H9 (cell line): Measurements from ENCODE around the gene PTPRN2. TPM values are rescaled to one million over a fixed set of nuclear protein-coding genes. Genes with fewer than 3 reads are reported as not detected.

Experiments used
- DNase-seq: peaks from one replicate; pipeline ENCODE4 v3.0.0-alpha.2; 2017
- H2AFZ ChIP-seq: one replicate; pipeline ENCODE4 v1.6.1; 2013; ENCODE audit warnings: mild to moderate bottlenecking, low read length, control low read depth, moderate library complexity
- H2AK5ac ChIP-seq: 2 replicates; pipeline ENCODE4 v1.6.1; 2013; ENCODE audit warnings: low read length, control low read depth, mixed read lengths; ENCODE audit not compliant: insufficient read length
- H2BK120ac ChIP-seq: one replicate; pipeline ENCODE4 v1.6.1; 2013; ENCODE audit warnings: low read depth, mild to moderate bottlenecking, low read length, control low read depth, inconsistent platforms; ENCODE audit not compliant: poor library complexity, severe bottlenecking
- H2BK12ac ChIP-seq: 2 replicates; pipeline ENCODE4 v1.6.1; 2013; ENCODE audit warnings: low read length, control low read depth, mixed read lengths, low read depth; ENCODE audit not compliant: insufficient read length
- H2BK15ac ChIP-seq: 2 replicates; pipeline ENCODE4 v1.6.1; 2013; ENCODE audit warnings: low read depth, low read length, control low read depth
- H2BK20ac ChIP-seq: one replicate; pipeline ENCODE4 v1.6.1; 2013; ENCODE audit warnings: low read depth, mild to moderate bottlenecking, low read length, control low read depth, inconsistent platforms; ENCODE audit not compliant: poor library complexity, severe bottlenecking
- H2BK5ac ChIP-seq: 2 replicates; pipeline ENCODE4 v1.6.1; 2013; ENCODE audit warnings: low read length, control low read depth, mixed read lengths; ENCODE audit not compliant: insufficient read length
- H3K14ac ChIP-seq: 2 replicates; pipeline ENCODE4 v1.6.1; 2013; ENCODE audit warnings: low read length, control low read depth; ENCODE audit not compliant: insufficient read depth
- H3K18ac ChIP-seq: 2 replicates; pipeline ENCODE4 v1.6.1; 2013; ENCODE audit warnings: low read depth, mild to moderate bottlenecking, mixed read lengths, low read length, control low read depth; ENCODE audit not compliant: insufficient read length
- H3K23ac ChIP-seq: 2 replicates; pipeline ENCODE4 v1.6.1; 2013; ENCODE audit warnings: low read length, control low read depth, mixed read lengths, low read depth; ENCODE audit not compliant: insufficient read length
- H3K23me2 ChIP-seq: 2 replicates; pipeline ENCODE4 v1.6.1; 2013; ENCODE audit warnings: low read depth, mild to moderate bottlenecking, mixed read lengths, low read length, control low read depth; ENCODE audit not compliant: insufficient read length, poor library complexity, severe bottlenecking
- H3K27ac ChIP-seq: 2 replicates; pipeline ENCODE4 v1.5.1; 2013; ENCODE audit warnings: low read length, control low read depth, mixed read lengths, low read depth; ENCODE audit not compliant: insufficient read length
- H3K27me3 ChIP-seq: 2 replicates; pipeline ENCODE4 v1.6.1; 2013; ENCODE audit warnings: low read length, control low read depth, inconsistent platforms; ENCODE audit not compliant: insufficient read depth
- H3K4ac ChIP-seq: 2 replicates; pipeline ENCODE4 v1.6.1; 2013; ENCODE audit warnings: low read depth, mild to moderate bottlenecking, control low read depth, inconsistent platforms, low read length, moderate library complexity
- H3K4me1 ChIP-seq: 2 replicates; pipeline ENCODE4 v1.6.1; 2013; ENCODE audit warnings: low read length, control low read depth, inconsistent platforms; ENCODE audit not compliant: insufficient read depth
- H3K4me2 ChIP-seq: 2 replicates; pipeline ENCODE4 v1.6.1; 2013; ENCODE audit warnings: low read length, control low read depth, mixed read lengths; ENCODE audit not compliant: insufficient read length, insufficient read depth
- H3K56ac ChIP-seq: 2 replicates; pipeline ENCODE4 v1.6.1; 2013; ENCODE audit warnings: low read depth, mild to moderate bottlenecking, mixed read lengths, low read length, control low read depth; ENCODE audit not compliant: insufficient read length
- H3K79me1 ChIP-seq: 2 replicates; pipeline ENCODE4 v1.6.1; 2013; ENCODE audit warnings: low read depth, mild to moderate bottlenecking, moderate library complexity, low read length, control low read depth, inconsistent platforms; ENCODE audit not compliant: insufficient read depth, poor library complexity, severe bottlenecking
- H3K79me2 ChIP-seq: 2 replicates; pipeline ENCODE4 v1.6.1; 2013; ENCODE audit warnings: low read length, control low read depth, inconsistent platforms; ENCODE audit not compliant: insufficient read depth
- H3K9ac ChIP-seq: 2 replicates; pipeline ENCODE4 v1.6.1; 2013; ENCODE audit warnings: low read length, control low read depth, mixed read lengths; ENCODE audit not compliant: insufficient read length; ENCODE audit errors: extremely low read depth
- H3K9me3 ChIP-seq: one replicate; pipeline ENCODE4 v1.6.1; 2013; ENCODE audit warnings: low read depth, low read length, inconsistent platforms; ENCODE audit not compliant: control insufficient read depth
- H3T11ph ChIP-seq: one replicate; pipeline ENCODE4 v1.6.1; 2013; ENCODE audit warnings: mild to moderate bottlenecking, low read length, control low read depth, inconsistent platforms
- H4K20me1 ChIP-seq: one replicate; pipeline ENCODE4 v1.6.1; 2013; ENCODE audit not compliant: control insufficient read depth, insufficient read length, insufficient read depth
- H4K5ac ChIP-seq: 2 replicates; pipeline ENCODE4 v1.6.1; 2013; ENCODE audit warnings: low read depth, mild to moderate bottlenecking, mixed read lengths, low read length, control low read depth; ENCODE audit not compliant: insufficient read length
- H4K8ac ChIP-seq: replicated peaks from 2 replicates; pipeline ENCODE4 v1.6.1; 2013; ENCODE audit warnings: low read length, control low read depth, mixed read lengths, low read depth; ENCODE audit not compliant: insufficient read length
- H4K91ac ChIP-seq: 2 replicates; pipeline ENCODE4 v1.6.1; 2013; ENCODE audit warnings: low read depth, mild to moderate bottlenecking, moderate library complexity, mixed read lengths, low read length, control low read depth; ENCODE audit not compliant: insufficient read length
- H3K27ac Mint-ChIP-seq, 3 experiments: 2 replicates in 2 of 3; 3 replicates in 1 of 3; pipeline ENCODE4 v1.8.0; 2020 to 2021; ENCODE audit warnings: mixed read lengths in 3 of 3, mild to moderate bottlenecking in 1 of 3, moderate library complexity in 1 of 3
- H3K27me3 Mint-ChIP-seq: 2 replicates; pipeline ENCODE4 v1.8.0; 2021; ENCODE audit warnings: low read depth, mild to moderate bottlenecking, moderate library complexity, mixed read lengths
- H3K36me3 Mint-ChIP-seq, 3 experiments: 2 replicates in 2 of 3; 3 replicates in 1 of 3; pipeline ENCODE4 v1.8.0; 2020 to 2021; ENCODE audit warnings: low read depth in 3 of 3, mixed read lengths in 3 of 3; ENCODE audit not compliant: insufficient read depth in 1 of 3
- H3K4me1 Mint-ChIP-seq, 2 experiments: 2 replicates each; pipeline ENCODE4 v1.8.0; 2020; ENCODE audit warnings: mixed read lengths in 2 of 2
- H3K4me3 Mint-ChIP-seq, 2 experiments: 2 replicates in 1 of 2; 3 replicates in 1 of 2; pipeline ENCODE4 v1.8.0; 2020 to 2021; ENCODE audit warnings: mild to moderate bottlenecking in 2 of 2, mixed read lengths in 2 of 2, moderate library complexity in 1 of 2
- H3K9me3 Mint-ChIP-seq, 2 experiments: 2 replicates in 1 of 2; 3 replicates in 1 of 2; pipeline ENCODE4 v1.8.0; 2020; ENCODE audit warnings: mild to moderate bottlenecking in 2 of 2, mixed read lengths in 2 of 2, moderate library complexity in 1 of 2
- CTCF ChIP-seq: fragments of 200-600 bp; sonication (generic); conservative IDR thresholded peaks from 3 replicates; pipeline ENCODE4 v1.8.0; 2021; ENCODE audit warnings: antibody characterized with exemption, mild to moderate bottlenecking
- WGBS: extraction: QIAGEN DNeasy Blood & Tissue Kit; methylation state at CpG from one replicate; pipeline ENCODE4 v1.1.7; 2013; ENCODE audit warnings: missing lambda C conversion rate, low lambda C conversion rate, mixed read lengths; ENCODE audit not compliant: insufficient read length; ENCODE audit errors: extremely low coverage; 5-methylcytosine and 5-hydroxymethylcytosine counted together
- total RNA-seq: library from RNA; stranded (reverse); gene quantifications from 2 replicates; pipeline ENCODE4 v1.2.1, GENCODE V29; 2021

PTPRN2 gene
- total RNA-seq, 1 experiment from 2014 or later, result 5.2 TPM

GRCh38 chr7:157978766-157979165, 608.9 kb downstream of the PTPRN2 start:
- Histone ChIP-seq H3K79me2 (no peaks in the 10 kb centered on the region), H3K4me2 (no peak overlapping the region)
- DNase-seq, result peak; percentile 15

More at GRCh38 chr7:157978766-157979165, 608.9 kb downstream of the PTPRN2 start:
- no peak overlapping the region for H3K27ac Mint-ChIP-seq
- Histone ChIP-seq H3K23ac (no peak overlapping the region), H3K23me2 (no peaks in the 10 kb centered on the region), H3K9me3 (peaks cover 22% of the 10 kb centered on the region), H2BK15ac (no peak overlapping the region), H3K14ac (no peak overlapping the region), H3K18ac (no peak overlapping the region), H4K8ac (no peak overlapping the region), H2AK5ac (no peak overlapping the region), H3K27me3 (no peaks in the 10 kb centered on the region), H3K4ac (no peak overlapping the region), H3K9ac (no peak overlapping the region), H4K91ac (no peak overlapping the region), H3T11ph (no peak overlapping the region), H2BK20ac (no peak overlapping the region), H2BK5ac (no peak overlapping the region), H3K27ac (no peak overlapping the region), H4K20me1 (no peaks in the 10 kb centered on the region), H2AFZ (no peak overlapping the region), H2BK12ac (no peak overlapping the region), H2BK120ac (no peak overlapping the region), H4K5ac (no peak overlapping the region), H3K79me1 (no peaks in the 10 kb centered on the region), H3K4me1 (0 out of 2 replicates have a peak, but pooled peaks cover 2% of the 10 kb centered on the region), H3K56ac (no peak overlapping the region)
- peaks cover 2 to 11% of the 10 kb centered on the region in 2 experiments; a peak in 3 of 4 replicates for H3K4me1 Mint-ChIP-seq
- no peak overlapping the region for H3K4me3 Mint-ChIP-seq
- H3K36me3 Mint-ChIP-seq, result peaks cover 0 to 18% (median 14%) of the 10 kb centered on the region in 3 experiments; a peak in 6 of 7 replicates
- peaks cover 19 to 20% of the 10 kb centered on the region in 2 experiments for H3K9me3 Mint-ChIP-seq
- WGBS, result no CpG with 5 or more reads among the region's 12 CpGs
- no peak for TF ChIP-seq CTCF
- peaks cover 6% of the 10 kb centered on the region; the same call in 1 of the 2 replicates for H3K27me3 Mint-ChIP-seq
